HCT116 (cell line): ENCODE measurements around the gene GLYR1.

Experiments
- EZH2phosphoT487 ChIP-seq: fragments of 200-600 bp; IDR thresholded peaks from 2 replicates; pipeline ENCODE4 v1.6.1; 2018; ENCODE audit warnings: antibody characterized with exemption, borderline replicate concordance
- POLR2A ChIP-seq: IDR thresholded peaks from 2 replicates; pipeline ENCODE4 v1.7.0; 2011; ENCODE audit warnings: borderline replicate concordance; ENCODE audit not compliant: insufficient read depth, insufficient read length; ENCODE audit errors: extremely low read depth
- POLR2AphosphoS5 ChIP-seq: IDR thresholded peaks from 2 replicates; pipeline ENCODE4 v1.6.1; 2011; ENCODE audit warnings: mild to moderate bottlenecking, low read depth, low read length, moderate library complexity
- SRF ChIP-seq: IDR thresholded peaks from 2 replicates; pipeline ENCODE4 v1.6.1; 2012; ENCODE audit warnings: low read depth
- YY1 ChIP-seq: IDR thresholded peaks from 2 replicates; pipeline ENCODE4 v1.6.1; 2011; ENCODE audit warnings: low read length, low read depth, moderate library complexity, mild to moderate bottlenecking; ENCODE audit not compliant: insufficient replicate concordance; ENCODE audit errors: extremely low read depth
- ZNF274 ChIP-seq: fragments of 200-500 bp; sonication (Bioruptor generic); IDR thresholded peaks from 2 replicates; pipeline ENCODE4 v1.6.1; 2014; ENCODE audit warnings: mild to moderate bottlenecking, low read depth, low read length, inconsistent platforms
- TF ChIP-seq, protein P1 (sequence below), 3 experiments: fragments of 200-600 bp in 1 of 3; sonication (generic) in 1 of 3; IDR thresholded peaks in 2 of 3; conservative IDR thresholded peaks in 1 of 3; 2 replicates each; pipeline ENCODE4 v1.5.1; 2012 to 2017; ENCODE audit warnings: low read depth in 2 of 3, low read length in 2 of 3, antibody characterized with exemption in 1 of 3, borderline replicate concordance in 1 of 3, control low read depth in 1 of 3, mild to moderate bottlenecking in 1 of 3, mixed read lengths in 1 of 3, mixed run types in 1 of 3, moderate library complexity in 1 of 3; ENCODE audit not compliant: insufficient read depth in 1 of 3
- TF ChIP-seq, protein P2 (sequence below): IDR thresholded peaks from 2 replicates; pipeline ENCODE4 v1.6.1; 2012; ENCODE audit warnings: low read depth
- TF ChIP-seq, protein P3 (sequence below): IDR thresholded peaks from 2 replicates; pipeline ENCODE4 v1.6.1; 2011; ENCODE audit warnings: mild to moderate bottlenecking, low read length, moderate library complexity; ENCODE audit not compliant: insufficient replicate concordance; ENCODE audit errors: extremely low read depth

DNA sequence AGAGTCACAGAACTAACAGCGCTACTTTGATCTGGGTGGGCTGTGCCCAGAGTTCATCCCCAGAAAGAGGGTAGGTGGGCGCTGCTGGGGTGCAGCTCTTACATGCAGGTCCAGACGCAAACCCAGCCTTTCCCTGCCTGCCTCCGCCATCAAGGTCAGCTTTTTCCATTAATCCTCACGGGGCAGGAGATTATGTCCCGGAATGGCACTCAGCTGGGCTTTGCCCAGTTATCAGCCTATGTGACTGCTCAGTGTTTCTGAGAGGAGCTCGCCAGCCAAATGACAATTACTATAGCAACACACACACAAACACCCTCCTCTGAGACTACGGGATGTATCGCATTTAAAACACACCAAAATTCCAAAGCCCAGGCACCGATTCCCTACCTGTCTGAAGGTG lies 20.1 kb downstream of the GLYR1 start:
- TF ChIP-seq, protein P1, sequence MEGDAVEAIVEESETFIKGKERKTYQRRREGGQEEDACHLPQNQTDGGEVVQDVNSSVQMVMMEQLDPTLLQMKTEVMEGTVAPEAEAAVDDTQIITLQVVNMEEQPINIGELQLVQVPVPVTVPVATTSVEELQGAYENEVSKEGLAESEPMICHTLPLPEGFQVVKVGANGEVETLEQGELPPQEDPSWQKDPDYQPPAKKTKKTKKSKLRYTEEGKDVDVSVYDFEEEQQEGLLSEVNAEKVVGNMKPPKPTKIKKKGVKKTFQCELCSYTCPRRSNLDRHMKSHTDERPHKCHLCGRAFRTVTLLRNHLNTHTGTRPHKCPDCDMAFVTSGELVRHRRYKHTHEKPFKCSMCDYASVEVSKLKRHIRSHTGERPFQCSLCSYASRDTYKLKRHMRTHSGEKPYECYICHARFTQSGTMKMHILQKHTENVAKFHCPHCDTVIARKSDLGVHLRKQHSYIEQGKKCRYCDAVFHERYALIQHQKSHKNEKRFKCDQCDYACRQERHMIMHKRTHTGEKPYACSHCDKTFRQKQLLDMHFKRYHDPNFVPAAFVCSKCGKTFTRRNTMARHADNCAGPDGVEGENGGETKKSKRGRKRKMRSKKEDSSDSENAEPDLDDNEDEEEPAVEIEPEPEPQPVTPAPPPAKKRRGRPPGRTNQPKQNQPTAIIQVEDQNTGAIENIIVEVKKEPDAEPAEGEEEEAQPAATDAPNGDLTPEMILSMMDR (IDR thresholded peaks at IDR 0.05 in 2 of 3, conservative IDR thresholded peaks at IDR 0.05 in 1 of 3; ENCODE audit: borderline replicate concordance in 1 of 3, insufficient read depth in 1 of 3, low read depth in 2 of 3, low read length in 2 of 3): no peak
- TF ChIP-seq YY1 (no peak), SRF (no peak), POLR2A (no peak), EZH2phosphoT487 (no peak), POLR2AphosphoS5 (no peak), ZNF274 (no peak)
- TF ChIP-seq, protein P2, sequence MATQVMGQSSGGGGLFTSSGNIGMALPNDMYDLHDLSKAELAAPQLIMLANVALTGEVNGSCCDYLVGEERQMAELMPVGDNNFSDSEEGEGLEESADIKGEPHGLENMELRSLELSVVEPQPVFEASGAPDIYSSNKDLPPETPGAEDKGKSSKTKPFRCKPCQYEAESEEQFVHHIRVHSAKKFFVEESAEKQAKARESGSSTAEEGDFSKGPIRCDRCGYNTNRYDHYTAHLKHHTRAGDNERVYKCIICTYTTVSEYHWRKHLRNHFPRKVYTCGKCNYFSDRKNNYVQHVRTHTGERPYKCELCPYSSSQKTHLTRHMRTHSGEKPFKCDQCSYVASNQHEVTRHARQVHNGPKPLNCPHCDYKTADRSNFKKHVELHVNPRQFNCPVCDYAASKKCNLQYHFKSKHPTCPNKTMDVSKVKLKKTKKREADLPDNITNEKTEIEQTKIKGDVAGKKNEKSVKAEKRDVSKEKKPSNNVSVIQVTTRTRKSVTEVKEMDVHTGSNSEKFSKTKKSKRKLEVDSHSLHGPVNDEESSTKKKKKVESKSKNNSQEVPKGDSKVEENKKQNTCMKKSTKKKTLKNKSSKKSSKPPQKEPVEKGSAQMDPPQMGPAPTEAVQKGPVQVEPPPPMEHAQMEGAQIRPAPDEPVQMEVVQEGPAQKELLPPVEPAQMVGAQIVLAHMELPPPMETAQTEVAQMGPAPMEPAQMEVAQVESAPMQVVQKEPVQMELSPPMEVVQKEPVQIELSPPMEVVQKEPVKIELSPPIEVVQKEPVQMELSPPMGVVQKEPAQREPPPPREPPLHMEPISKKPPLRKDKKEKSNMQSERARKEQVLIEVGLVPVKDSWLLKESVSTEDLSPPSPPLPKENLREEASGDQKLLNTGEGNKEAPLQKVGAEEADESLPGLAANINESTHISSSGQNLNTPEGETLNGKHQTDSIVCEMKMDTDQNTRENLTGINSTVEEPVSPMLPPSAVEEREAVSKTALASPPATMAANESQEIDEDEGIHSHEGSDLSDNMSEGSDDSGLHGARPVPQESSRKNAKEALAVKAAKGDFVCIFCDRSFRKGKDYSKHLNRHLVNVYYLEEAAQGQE: no peak
- TF ChIP-seq, protein P3, sequence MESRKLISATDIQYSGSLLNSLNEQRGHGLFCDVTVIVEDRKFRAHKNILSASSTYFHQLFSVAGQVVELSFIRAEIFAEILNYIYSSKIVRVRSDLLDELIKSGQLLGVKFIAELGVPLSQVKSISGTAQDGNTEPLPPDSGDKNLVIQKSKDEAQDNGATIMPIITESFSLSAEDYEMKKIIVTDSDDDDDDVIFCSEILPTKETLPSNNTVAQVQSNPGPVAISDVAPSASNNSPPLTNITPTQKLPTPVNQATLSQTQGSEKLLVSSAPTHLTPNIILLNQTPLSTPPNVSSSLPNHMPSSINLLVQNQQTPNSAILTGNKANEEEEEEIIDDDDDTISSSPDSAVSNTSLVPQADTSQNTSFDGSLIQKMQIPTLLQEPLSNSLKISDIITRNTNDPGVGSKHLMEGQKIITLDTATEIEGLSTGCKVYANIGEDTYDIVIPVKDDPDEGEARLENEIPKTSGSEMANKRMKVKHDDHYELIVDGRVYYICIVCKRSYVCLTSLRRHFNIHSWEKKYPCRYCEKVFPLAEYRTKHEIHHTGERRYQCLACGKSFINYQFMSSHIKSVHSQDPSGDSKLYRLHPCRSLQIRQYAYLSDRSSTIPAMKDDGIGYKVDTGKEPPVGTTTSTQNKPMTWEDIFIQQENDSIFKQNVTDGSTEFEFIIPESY: no peak
